OCI-LY3 (cell line): Measurements from ENCODE around the gene OR2T3.
"Not testable (repeated sequence)": the region's sequence is repeated elsewhere in the genome, so short reads cannot be mapped to it uniquely, and the experiment has no call there.

Experiments
- CTCF ChIP-seq: fragments of 200-600, 300-600 bp; sonication (generic); IDR thresholded peaks from 2 replicates; pipeline ENCODE4 v1.5.1; 2014; ENCODE audit warnings: antibody characterized with exemption, low read length, low read depth
- EZH2phosphoT487 ChIP-seq: fragments of 200-600 bp; shearing (Covaris generic); IDR thresholded peaks from 2 replicates; pipeline ENCODE4 v1.6.1; 2018; ENCODE audit warnings: antibody characterized with exemption, mixed run types, low read depth

GRCh38 chr1:248439283-248439682, 33.9 kb upstream of the OR2T3 start:
- TF ChIP-seq CTCF, EZH2phosphoT487: not testable (repeated sequence)
